Astrocyte of the cerebellum (primary cell): ENCODE results near the gene RFX4.

ENCODE experiments used
- DNase-seq: peaks from one replicate; pipeline ENCODE4 v3.0.0-alpha.2; 2011; ENCODE audit warnings: low read depth
- H3K4me3 ChIP-seq: 2 replicates; pipeline ENCODE4 v1.5.1; 2011; ENCODE audit warnings: mild to moderate bottlenecking, low read depth, low read length, moderate library complexity
- CTCF ChIP-seq: IDR thresholded peaks from 2 replicates; pipeline ENCODE4 v1.5.1; 2012; ENCODE audit warnings: low read length, low read depth, moderate library complexity, mild to moderate bottlenecking; ENCODE audit errors: missing control alignments
- in situ Hi-C: cut with HindIII; loops from 2 replicates; pipeline ENCODE4 v1.10.0; 2017; ENCODE audit warnings: low sequenced_read_pairs

The RFX4 gene

GRCh38 chr12:106692896-106693820 lies 110.4 kb downstream of the RFX4 start:
- no peak for TF ChIP-seq CTCF
- in situ Hi-C loops, result no loop called here
- DNase-seq, result no peak
- H3K4me3 ChIP-seq, result no peak overlapping the region

- in situ Hi-C loops, result no loop called here
- no peak for TF ChIP-seq CTCF
- H3K4me3 ChIP-seq, result no peak overlapping the region
- DNase-seq, result no peak
Measured at GRCh38 chr12:106696071-106696470, 113.3 kb downstream of the RFX4 start.

GRCh38 chr12:106696681-106697417 lies 114.0 kb downstream of the RFX4 start:
- H3K4me3 ChIP-seq, result no peak overlapping the region
- no peak for DNase-seq
- in situ Hi-C loops, result no loop called here
- TF ChIP-seq CTCF, result no peak

DNA sequence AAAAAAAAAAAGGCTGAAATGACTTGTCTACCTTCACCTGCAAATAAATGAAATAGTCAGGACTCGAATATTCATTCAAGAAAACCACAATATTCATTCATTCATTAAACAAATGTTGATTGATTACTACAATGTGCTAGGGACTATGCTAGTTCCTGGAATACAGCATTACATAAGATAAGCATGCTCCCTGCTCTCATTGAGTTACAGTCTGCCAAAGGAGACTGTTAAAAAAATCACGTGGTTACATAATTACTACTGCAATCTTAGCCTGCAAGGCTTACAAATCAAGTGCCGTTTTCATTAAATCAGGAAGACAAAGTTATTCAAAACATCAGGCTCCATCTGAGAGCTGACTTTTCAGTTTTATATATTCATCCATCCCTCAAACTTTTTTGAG lies 121.3 kb downstream of the RFX4 start:
- in situ Hi-C loops, result no loop called here
- DNase-seq, result no peak
- TF ChIP-seq CTCF, result no peak
- H3K4me3 ChIP-seq, result no peak overlapping the region

DNA sequence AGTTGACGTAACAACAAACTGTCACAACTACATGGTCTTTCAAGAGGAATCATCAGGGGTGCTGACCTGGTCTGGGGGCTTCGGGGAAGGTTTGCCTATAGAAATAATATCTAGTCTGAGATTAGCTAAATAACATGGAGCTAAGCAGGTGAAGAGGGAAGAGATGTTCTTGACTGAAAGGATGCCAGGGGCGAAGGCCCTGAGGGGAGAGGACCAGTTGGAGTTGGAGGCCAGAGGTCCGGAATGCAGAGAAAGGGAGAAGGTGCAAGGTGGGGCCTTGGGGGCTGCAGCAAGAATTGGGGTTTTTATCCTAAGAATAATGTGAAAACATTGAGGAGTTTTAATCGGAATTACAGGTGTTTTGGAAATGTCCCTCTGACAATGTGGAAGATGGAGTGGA lies 123.2 kb downstream of the RFX4 start:
- no peak for TF ChIP-seq CTCF
- no peak for DNase-seq
- in situ Hi-C loops, result no loop called here
- H3K4me3 ChIP-seq, result no peak overlapping the region

DNA sequence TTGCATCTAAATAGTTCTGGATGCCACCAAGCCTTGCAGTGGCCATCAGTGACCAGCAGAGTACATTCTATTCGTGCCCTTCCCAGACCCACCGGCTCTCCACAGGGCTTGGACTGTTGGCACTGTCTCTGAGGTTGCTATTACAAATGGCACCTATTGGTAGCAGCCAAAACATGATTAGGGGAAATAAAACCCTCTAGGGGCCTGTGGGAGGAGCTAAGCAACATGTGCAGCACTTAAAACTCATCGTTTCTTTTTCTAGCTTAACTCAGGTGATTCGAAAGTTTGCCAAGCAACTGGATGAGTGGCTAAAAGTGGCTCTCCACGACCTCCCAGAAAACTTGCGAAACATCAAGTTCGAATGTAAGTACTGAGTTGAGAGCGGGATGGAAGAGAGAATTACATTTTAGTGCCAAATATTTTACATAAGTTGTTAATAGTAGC lies 126.3 kb downstream of the RFX4 start:
- in situ Hi-C loops, result no loop called here
- H3K4me3 ChIP-seq, result no peak overlapping the region
- no peak for DNase-seq
- TF ChIP-seq CTCF, result no peak
